Keratinocyte (primary cell): ENCODE measurements around the gene ANKS1B. TPM values are rescaled to one million over a fixed set of nuclear protein-coding genes. Genes with fewer than 3 reads are reported as not detected.
"Not testable (repeated sequence)": the region's sequence is repeated elsewhere in the genome, so short reads cannot be mapped to it uniquely, and the experiment has no call there.

Source experiments
- DNase-seq: peaks from one replicate; pipeline ENCODE4 v3.0.0-alpha.2; 2011; ENCODE audit warnings: low read depth, missing footprints, low spot score
- FAIRE-seq: peaks from 2 replicates; lab custom pipeline; 2011; peaks lifted over from hg19 to GRCh38; lab: Jason Lieb, UNC
- H2AFZ ChIP-seq: 2 replicates; pipeline ENCODE4 v1.6.0; 2012; ENCODE audit warnings: low read length, control low read depth, inconsistent platforms; ENCODE audit not compliant: control insufficient read depth
- H3K27ac ChIP-seq: 2 replicates; pipeline ENCODE4 v1.5.1; 2011; ENCODE audit warnings: low read length; ENCODE audit not compliant: control insufficient read depth, insufficient read depth
- H3K27me3 ChIP-seq: 3 replicates; pipeline ENCODE4 v1.6.0; 2011; ENCODE audit warnings: low read length; ENCODE audit not compliant: control insufficient read depth, insufficient read depth; ENCODE audit errors: extremely low read depth
- H3K36me3 ChIP-seq, 2 experiments: 2 replicates in 1 of 2; 3 replicates in 1 of 2; pipeline ENCODE4 v1.5.1; 2011; ENCODE audit warnings: low read length in 2 of 2, mild to moderate bottlenecking in 1 of 2; ENCODE audit not compliant: control insufficient read depth in 2 of 2, insufficient read depth in 2 of 2; ENCODE audit errors: extremely low read depth in 1 of 2
- H3K4me1 ChIP-seq: 3 replicates; pipeline ENCODE4 v1.5.1; 2011; ENCODE audit warnings: low read length; ENCODE audit not compliant: control insufficient read depth, insufficient read depth; ENCODE audit errors: extremely low read depth
- H3K4me2 ChIP-seq: 3 replicates; pipeline ENCODE4 v1.6.0; 2011; ENCODE audit warnings: low read depth, low read length; ENCODE audit not compliant: control insufficient read depth, insufficient read depth; ENCODE audit errors: extremely low read depth
- H3K4me3 ChIP-seq, 3 experiments: fragments of 200-600 bp in 1 of 3; sonication (generic) in 1 of 3; 2 replicates in 2 of 3; 3 replicates in 1 of 3; pipeline ENCODE4 v1.5.1; 2011 to 2016; ENCODE audit warnings: low read length in 3 of 3, mild to moderate bottlenecking in 3 of 3, control low read depth in 2 of 3, inconsistent platforms in 1 of 3, low read depth in 1 of 3, mixed read lengths in 1 of 3, mixed run types in 1 of 3, moderate library complexity in 1 of 3; ENCODE audit not compliant: control insufficient read depth in 2 of 3, insufficient read depth in 2 of 3; ENCODE audit errors: extremely low read depth in 1 of 3
- H3K79me2 ChIP-seq: 2 replicates; pipeline ENCODE4 v1.6.0; 2012; ENCODE audit warnings: low read length; ENCODE audit not compliant: control insufficient read depth, insufficient read depth
- H3K9ac ChIP-seq: 3 replicates; pipeline ENCODE4 v1.6.0; 2011; ENCODE audit warnings: low read length; ENCODE audit not compliant: control insufficient read depth, insufficient read depth; ENCODE audit errors: extremely low read depth
- H3K9me1 ChIP-seq: 3 replicates; pipeline ENCODE4 v1.6.0; 2011; ENCODE audit warnings: low read length; ENCODE audit not compliant: control insufficient read depth, insufficient read depth; ENCODE audit errors: extremely low read depth
- H3K9me3 ChIP-seq: 2 replicates; pipeline ENCODE4 v1.5.1; 2012; ENCODE audit warnings: low read depth, low read length; ENCODE audit not compliant: control insufficient read depth
- H4K20me1 ChIP-seq: 3 replicates; pipeline ENCODE4 v1.6.0; 2011; ENCODE audit warnings: low read length; ENCODE audit not compliant: control insufficient read depth, insufficient read depth; ENCODE audit errors: extremely low read depth
- EZH2 ChIP-seq: IDR thresholded peaks from one replicate; pipeline ENCODE4 v1.6.1; 2012; ENCODE audit warnings: inconsistent platforms, mild to moderate bottlenecking, low read length, moderate library complexity
- dilution Hi-C: fragments of 300-500 bp; cut with MboI; formaldehyde crosslinking; loops from one replicate; pipeline ENCODE4 v1.7.0; 2020; ENCODE audit warnings: low sequenced_read_pairs; ENCODE audit not compliant: extremely low pct_ligation_motif_present
- polyA plus RNA-seq, 5 experiments: library from polyadenylated mRNA; depleted of rRNA in 3 of 5; stranded (reverse) in 3 of 5; stranded (forward) in 1 of 5; unstranded in 1 of 5; fragments of >200 nt; gene quantifications; 1 replicate in 1 of 5; 2 replicates in 3 of 5; 3 replicates in 1 of 5; pipeline versions ENCODE4 v1.2.1 to v1.2.3, GENCODE V29; 2011 to 2012; ENCODE audit warnings: missing spikeins in 2 of 5, low read depth in 1 of 5, low replicate concordance in 1 of 5
- TF ChIP-seq, protein P1 (sequence below), 3 experiments: IDR thresholded peaks in 1 of 3; conservative IDR thresholded peaks in 1 of 3; optimal IDR thresholded peaks in 1 of 3; 2 replicates in 2 of 3; 3 replicates in 1 of 3; pipeline versions ENCODE3 to v1.5.1; 2011; ENCODE audit warnings: low read length in 3 of 3, mild to moderate bottlenecking in 3 of 3, moderate library complexity in 2 of 3, control low read depth in 1 of 3, inconsistent platforms in 1 of 3; ENCODE audit not compliant: insufficient read depth in 2 of 3; ENCODE audit errors: extremely low read depth in 1 of 3

ANKS1B gene
- polyA plus RNA-seq, 1 donor (not counting 4 experiments of a cell fraction or from before 2014, with no cell fraction given): not detected

GRCh38 chr12:99332936-99333591 lies 651.7 kb downstream of the ANKS1B start:
- Histone ChIP-seq H3K79me2 (no peaks in the 10 kb centered on the region), H3K36me3 (no peaks in the 10 kb centered on the region), H3K9me3 (no peaks in the 10 kb centered on the region), H4K20me1 (no peaks in the 10 kb centered on the region), H2AFZ (no peak overlapping the region), H3K4me3 (no peak overlapping the region), H3K9ac (no peak overlapping the region), H3K4me2 (no peak overlapping the region), H3K27ac (no peak overlapping the region), H3K4me1 (no peaks in the 10 kb centered on the region), H3K27me3 (no peaks in the 10 kb centered on the region), H3K9me1 (no peaks in the 10 kb centered on the region)
- DNase-seq (no peak), FAIRE-seq (no peak)
- TF ChIP-seq, protein P1, sequence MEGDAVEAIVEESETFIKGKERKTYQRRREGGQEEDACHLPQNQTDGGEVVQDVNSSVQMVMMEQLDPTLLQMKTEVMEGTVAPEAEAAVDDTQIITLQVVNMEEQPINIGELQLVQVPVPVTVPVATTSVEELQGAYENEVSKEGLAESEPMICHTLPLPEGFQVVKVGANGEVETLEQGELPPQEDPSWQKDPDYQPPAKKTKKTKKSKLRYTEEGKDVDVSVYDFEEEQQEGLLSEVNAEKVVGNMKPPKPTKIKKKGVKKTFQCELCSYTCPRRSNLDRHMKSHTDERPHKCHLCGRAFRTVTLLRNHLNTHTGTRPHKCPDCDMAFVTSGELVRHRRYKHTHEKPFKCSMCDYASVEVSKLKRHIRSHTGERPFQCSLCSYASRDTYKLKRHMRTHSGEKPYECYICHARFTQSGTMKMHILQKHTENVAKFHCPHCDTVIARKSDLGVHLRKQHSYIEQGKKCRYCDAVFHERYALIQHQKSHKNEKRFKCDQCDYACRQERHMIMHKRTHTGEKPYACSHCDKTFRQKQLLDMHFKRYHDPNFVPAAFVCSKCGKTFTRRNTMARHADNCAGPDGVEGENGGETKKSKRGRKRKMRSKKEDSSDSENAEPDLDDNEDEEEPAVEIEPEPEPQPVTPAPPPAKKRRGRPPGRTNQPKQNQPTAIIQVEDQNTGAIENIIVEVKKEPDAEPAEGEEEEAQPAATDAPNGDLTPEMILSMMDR (optimal IDR thresholded peaks at IDR 0.05 in 1 of 3, IDR thresholded peaks at IDR 0.05 in 1 of 3, conservative IDR thresholded peaks at IDR 0.05 in 1 of 3; ENCODE audit: extremely low read depth in 1 of 3, insufficient read depth in 2 of 3, low read length in 3 of 3): no peak
- no peak for TF ChIP-seq EZH2
- dilution Hi-C loops: no loop called here

- no peaks in the 10 kb centered on the region for H3K4me1 ChIP-seq
- H3K27me3 ChIP-seq: no peaks in the 10 kb centered on the region
- no peak overlapping the region for H3K4me3 ChIP-seq
- no peak for FAIRE-seq
- H3K79me2 ChIP-seq: no peaks in the 10 kb centered on the region
- TF ChIP-seq, protein P1 (optimal IDR thresholded peaks at IDR 0.05 in 1 of 3, IDR thresholded peaks at IDR 0.05 in 1 of 3, conservative IDR thresholded peaks at IDR 0.05 in 1 of 3; ENCODE audit: extremely low read depth in 1 of 3, insufficient read depth in 2 of 3, low read length in 3 of 3): no peak
- TF ChIP-seq EZH2: no peak
- no peak overlapping the region for H3K27ac ChIP-seq
- no peaks in the 10 kb centered on the region for H4K20me1 ChIP-seq
- H3K4me2 ChIP-seq: no peak overlapping the region
- no peaks in the 10 kb centered on the region for H3K9me3 ChIP-seq
- H3K9me1 ChIP-seq: no peaks in the 10 kb centered on the region
- H3K36me3 ChIP-seq: no peaks in the 10 kb centered on the region
- H3K9ac ChIP-seq: no peak overlapping the region
- no peak for DNase-seq
- H2AFZ ChIP-seq: no peak overlapping the region
- dilution Hi-C loops: no loop called here
Observed at GRCh38 chr12:99330216-99330615, 654.5 kb downstream of the ANKS1B start.

GRCh38 chr12:99321210-99321609 lies 663.5 kb downstream of the ANKS1B start:
- H3K27ac ChIP-seq, dilution Hi-C loops, H4K20me1 ChIP-seq, H3K9me1 ChIP-seq, H3K27me3 ChIP-seq, H3K36me3 ChIP-seq, FAIRE-seq, H3K9me3 ChIP-seq, H3K9ac ChIP-seq, H3K4me3 ChIP-seq, H2AFZ ChIP-seq, H3K4me2 ChIP-seq, H3K79me2 ChIP-seq, H3K4me1 ChIP-seq, DNase-seq: not testable (repeated sequence)
